ENCODE data around the gene TBC1D16. TPM values are rescaled to one million over a fixed set of nuclear protein-coding genes. Genes with fewer than 3 reads are reported as not detected.
A peak's percentile ranks its signal among the peaks of the same experiment; 100 is the strongest.

The TBC1D16 gene
- total RNA-seq, 3 donors from 2014 or later: 27.1 to 92.2 (median 32.8) TPM

GRCh38 chr17:79892457-79893241, 143.0 kb downstream of the TBC1D16 start:
- Histone ChIP-seq H3K9me3 (no peaks in the 10 kb centered on the region), H3K27ac (no peak overlapping the region), H3K36me3 (no peaks in the 10 kb centered on the region), H3K27me3 (peaks cover 0 to 25% of the 10 kb centered on the region in 2 donors), H3K4me1 (peaks cover 0 to 7% of the 10 kb centered on the region in 2 donors), H3K4me3 (no peak overlapping the region)
- intact Hi-C loops (cut with DNase I; ENCODE audit: low total_unique reads): no loop called here
- no peak for TF ChIP-seq CTCF (IDR thresholded peaks at IDR 0.05)
- DNase-seq (ENCODE audit: low spot score in 2 of 2): peak; percentile 38 to 77

- Histone ChIP-seq H3K4me3 (no peak overlapping the region), H3K27me3 (peaks cover 0 to 29% of the 10 kb centered on the region in 2 donors), H3K27ac (no peak overlapping the region), H3K9me3 (no peaks in the 10 kb centered on the region), H3K36me3 (no peaks in the 10 kb centered on the region), H3K4me1 (peaks cover 0 to 7% of the 10 kb centered on the region in 2 donors)
- peak in 1 of 2 donors; percentile 35 for DNase-seq (ENCODE audit: low spot score in 2 of 2)
- no peak for TF ChIP-seq POLR2AphosphoS5 (IDR thresholded peaks at IDR 0.05)
- no peak for TF ChIP-seq CTCF (IDR thresholded peaks at IDR 0.05)
- TF ChIP-seq POLR2A (IDR thresholded peaks at IDR 0.05): no peak
- intact Hi-C loops (cut with DNase I; ENCODE audit: low total_unique reads): no loop called here
These were observed 144.4 kb downstream of the TBC1D16 start for GRCh38 chr17:79891113-79891730.

GRCh38 chr17:79890706-79891105, 145.0 kb downstream of the TBC1D16 start:
- DNase-seq (ENCODE audit: low spot score in 2 of 2): peak in 1 of 2 donors; percentile 5
- Histone ChIP-seq H3K4me3 (no peak overlapping the region), H3K36me3 (no peaks in the 10 kb centered on the region), H3K9me3 (no peaks in the 10 kb centered on the region), H3K4me1 (peaks cover 0 to 7% of the 10 kb centered on the region in 2 donors), H3K27me3 (peaks cover 0 to 29% of the 10 kb centered on the region in 2 donors), H3K27ac (no peak overlapping the region)
- TF ChIP-seq POLR2A (IDR thresholded peaks at IDR 0.05): no peak
- TF ChIP-seq POLR2AphosphoS5 (IDR thresholded peaks at IDR 0.05): no peak
- no peak for TF ChIP-seq CTCF (IDR thresholded peaks at IDR 0.05)
- intact Hi-C loops (cut with DNase I; ENCODE audit: low total_unique reads): no loop called here

- Histone ChIP-seq H3K9me3 (no peaks in the 10 kb centered on the region), H3K4me3 (no peak overlapping the region)
- peak in 1 of 2 donors; percentile 31 for DNase-seq (ENCODE audit: low spot score in 2 of 2)
These were observed 146.6 kb downstream of the TBC1D16 start for GRCh38 chr17:79888811-79889634.

More at GRCh38 chr17:79888811-79889634, 146.6 kb downstream of the TBC1D16 start:
- no peak overlapping the region for H3K27ac ChIP-seq
- H3K27me3 ChIP-seq: peaks cover 0 to 29% of the 10 kb centered on the region in 2 donors
- intact Hi-C loops (cut with DNase I; ENCODE audit: low total_unique reads): loop anchor here (10.0 kb wide), 1 partner anchor 664 kb away; no protein-coding TSS in a partner anchor
- H3K36me3 ChIP-seq: no peaks in the 10 kb centered on the region
- TF ChIP-seq CTCF (IDR thresholded peaks at IDR 0.05): no peak
- no peak for TF ChIP-seq POLR2A (IDR thresholded peaks at IDR 0.05)
- no peak for TF ChIP-seq POLR2AphosphoS5 (IDR thresholded peaks at IDR 0.05)
- peaks cover 0 to 7% of the 10 kb centered on the region in 2 donors for H3K4me1 ChIP-seq

Data from breast epithelium (tissue), 4 donors.